Measurements from ENCODE around the gene TMEFF1. TPM values are rescaled to one million over a fixed set of nuclear protein-coding genes. Genes with fewer than 3 reads are reported as not detected.
A peak's percentile ranks its signal among the peaks of the same experiment; 100 is the strongest.

Gene TMEFF1, protein sequence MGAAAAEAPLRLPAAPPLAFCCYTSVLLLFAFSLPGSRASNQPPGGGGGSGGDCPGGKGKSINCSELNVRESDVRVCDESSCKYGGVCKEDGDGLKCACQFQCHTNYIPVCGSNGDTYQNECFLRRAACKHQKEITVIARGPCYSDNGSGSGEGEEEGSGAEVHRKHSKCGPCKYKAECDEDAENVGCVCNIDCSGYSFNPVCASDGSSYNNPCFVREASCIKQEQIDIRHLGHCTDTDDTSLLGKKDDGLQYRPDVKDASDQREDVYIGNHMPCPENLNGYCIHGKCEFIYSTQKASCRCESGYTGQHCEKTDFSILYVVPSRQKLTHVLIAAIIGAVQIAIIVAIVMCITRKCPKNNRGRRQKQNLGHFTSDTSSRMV
- 30.6 and 36.9 TPM in 2 replicates for total RNA-seq (2014; rRNA removed; shearing (Covaris generic))

DNA sequence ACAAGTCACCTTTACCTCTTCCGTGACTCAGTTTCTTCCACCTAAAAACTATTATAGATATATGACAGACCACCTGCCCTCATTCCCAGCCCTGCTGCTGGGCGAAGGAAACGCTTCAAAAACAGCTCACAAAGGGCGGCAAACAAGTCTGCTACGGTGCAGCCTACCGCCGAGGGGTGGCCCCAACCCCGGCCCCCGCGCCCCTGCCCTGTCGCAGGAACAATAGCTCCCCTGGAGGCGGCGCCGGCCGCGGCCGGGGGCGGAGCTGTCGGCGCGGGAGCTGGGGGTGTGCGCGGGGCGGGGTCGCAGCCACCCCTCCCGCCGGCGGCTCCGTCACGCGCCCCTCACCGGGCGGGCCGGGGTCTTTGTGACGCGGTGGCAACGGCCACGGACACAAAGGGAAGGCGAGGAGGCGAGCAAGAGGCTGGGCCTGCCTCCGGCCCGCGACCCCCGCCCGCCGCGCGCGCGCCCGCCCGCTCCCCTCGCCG lies at the start of gene TMEFF1:
TMEFF1 (plus strand) TSS at position 362 of the 488 bp plus-strand sequence. CDS start 396 bp downstream, outside the sequence.
- peak; percentile 97 for DNase-seq
- H3K4me3 ChIP-seq (ENCODE audit: insufficient read depth, low read depth, low read length): peak within 1 kb of the TSS; percentile 92
- no peaks in the 10 kb centered on the region; the same call in 1 of the 2 replicates for H3K27me3 ChIP-seq (ENCODE audit: control insufficient read depth, insufficient read depth, low read length)
- no peaks in the 10 kb centered on the region for H3K36me3 ChIP-seq (replicated peaks; ENCODE audit: control insufficient read depth, insufficient read depth, low read length)

DNA sequence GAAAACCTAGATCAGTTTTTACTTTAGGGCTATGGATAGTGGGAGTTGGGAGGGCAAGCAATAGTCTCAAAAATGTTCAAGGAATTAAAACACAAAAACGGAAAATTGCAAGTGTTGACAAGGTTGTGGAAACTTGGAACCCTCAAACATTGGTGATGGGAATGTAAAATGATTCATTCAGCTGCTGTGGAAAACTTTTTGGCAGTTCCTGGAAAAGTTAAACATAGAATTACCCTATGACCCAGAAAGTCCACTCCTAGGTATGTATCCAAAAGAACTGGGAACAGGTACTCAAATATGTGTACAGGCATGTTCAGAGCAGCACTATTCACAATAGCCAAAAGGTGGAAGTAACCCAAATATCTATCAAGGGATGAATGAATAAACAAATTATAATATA lies 47.2 kb upstream of the TMEFF1 start:
- no peaks in the 10 kb centered on the region for H3K36me3 ChIP-seq (replicated peaks; ENCODE audit: control insufficient read depth, insufficient read depth, low read length)
- no peak overlapping the region for H3K4me3 ChIP-seq (ENCODE audit: insufficient read depth, low read depth, low read length)
- H3K27me3 ChIP-seq (ENCODE audit: control insufficient read depth, insufficient read depth, low read length): no peaks in the 10 kb centered on the region
- DNase-seq: no peak

DNA sequence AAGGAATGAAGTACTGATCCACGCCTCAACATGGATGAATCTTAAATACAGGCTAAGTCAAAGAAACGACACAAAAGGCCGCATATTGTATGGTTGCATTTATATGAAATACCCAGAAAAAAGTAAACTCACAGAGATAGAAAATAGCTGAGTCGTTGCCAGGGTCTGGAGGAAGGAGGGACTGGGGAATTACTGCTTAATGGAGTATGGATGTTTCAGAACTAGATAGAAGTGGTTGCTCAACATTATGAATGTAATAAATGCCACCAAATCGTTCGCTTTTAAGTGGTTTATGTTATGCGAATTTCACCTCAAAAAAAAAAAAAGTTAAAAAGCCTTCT lies 46.8 kb upstream of the TMEFF1 start:
- Histone ChIP-seq H3K27me3 (ENCODE audit: control insufficient read depth, insufficient read depth, low read length) (no peaks in the 10 kb centered on the region), H3K4me3 (ENCODE audit: insufficient read depth, low read depth, low read length) (no peak overlapping the region; the same call in none of the 2 replicates), H3K36me3 (replicated peaks; ENCODE audit: control insufficient read depth, insufficient read depth, low read length) (no peaks in the 10 kb centered on the region)
- no peak for DNase-seq

DNA sequence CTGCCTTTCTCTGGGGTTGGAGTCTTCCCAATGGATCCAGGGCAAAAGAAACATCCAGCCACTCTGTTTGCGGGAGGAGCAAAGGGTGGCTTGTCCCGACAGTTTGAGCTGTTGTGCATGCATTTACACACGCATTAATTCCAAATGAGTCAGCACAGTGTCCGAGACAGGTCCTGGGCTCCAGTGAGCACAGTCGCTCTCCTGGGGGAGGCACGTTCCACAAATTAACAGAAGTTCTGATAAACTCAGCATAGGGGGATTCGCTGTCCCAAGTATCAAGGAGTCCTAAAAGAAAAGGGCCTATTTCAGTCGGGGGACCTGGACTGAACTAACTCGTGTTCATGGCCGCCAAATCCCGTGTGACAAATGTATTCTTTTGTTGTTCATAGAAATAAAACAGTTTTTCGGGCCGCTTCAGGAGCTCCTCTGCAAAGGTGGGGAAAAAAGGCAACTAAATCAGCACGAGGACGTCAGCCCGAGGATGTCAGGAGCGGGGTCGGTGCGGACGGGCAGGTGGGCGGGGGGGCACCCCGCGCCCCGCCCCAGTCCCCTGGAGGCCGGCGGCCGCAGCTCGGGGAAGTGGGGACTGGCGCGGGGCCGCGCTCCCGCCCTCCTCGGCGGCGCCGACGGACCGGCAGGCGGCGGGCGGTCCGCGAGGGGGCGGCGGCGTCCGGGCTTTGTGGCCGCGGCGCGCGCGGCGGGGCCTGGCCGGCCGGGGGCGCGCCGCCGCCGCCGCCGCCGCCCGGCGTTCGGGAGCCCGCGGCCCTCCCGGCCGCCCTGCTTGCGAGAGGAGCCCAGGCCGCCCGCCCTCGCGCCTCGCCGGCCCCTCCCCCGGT lies 46.2 kb upstream of the TMEFF1 start, which contains the start of gene MSANTD3:
MSANTD3 (plus strand) TSS at position 614 of the 836 bp plus-strand sequence. CDS start 14,796 bp downstream, outside the sequence.
- no peaks in the 10 kb centered on the region for H3K27me3 ChIP-seq (ENCODE audit: control insufficient read depth, insufficient read depth, low read length)
- peak; percentile 94 for DNase-seq

DNA sequence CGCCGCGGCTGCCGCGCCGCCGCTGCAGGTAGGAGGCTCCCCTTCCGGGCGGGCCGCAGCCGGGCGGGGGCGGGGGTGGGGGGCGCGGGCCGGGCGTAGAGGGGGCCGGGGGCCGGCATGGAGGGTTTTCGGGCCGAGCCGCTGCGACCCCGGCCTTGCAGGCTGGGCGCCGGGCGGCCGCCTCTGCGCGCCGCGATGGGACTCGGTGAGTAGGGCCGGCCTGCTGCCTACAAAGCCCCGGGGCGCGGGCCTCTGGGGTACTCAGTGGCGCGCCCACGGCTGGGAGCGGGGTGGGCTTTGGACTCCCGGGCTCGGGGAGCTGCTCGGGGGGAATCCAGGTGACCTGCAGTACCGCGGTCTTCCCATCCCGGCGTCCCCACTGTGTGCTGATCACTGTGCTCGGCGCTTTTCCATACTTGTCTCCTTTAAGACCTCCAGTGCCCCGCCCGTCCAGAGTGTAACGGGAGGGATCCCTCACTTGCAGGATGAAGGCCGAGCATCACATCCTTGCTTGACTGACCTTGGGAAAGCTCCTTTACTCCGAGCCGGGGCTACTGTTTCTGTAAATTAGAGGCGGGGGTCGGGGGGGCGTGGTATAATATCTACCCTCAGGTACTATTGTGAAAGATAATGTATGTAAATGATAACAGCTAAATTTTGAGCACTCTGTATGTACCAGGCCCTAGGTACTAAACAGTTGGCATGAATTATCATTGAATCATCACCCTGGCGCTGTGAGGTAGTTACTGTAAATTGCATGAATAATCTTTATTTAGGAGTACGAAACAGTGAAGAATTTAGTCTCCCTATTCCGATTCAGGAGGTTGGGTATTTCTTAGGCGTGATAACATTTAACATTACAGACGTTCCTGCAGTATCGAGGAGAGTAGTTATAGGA lies 45.3 kb upstream of the TMEFF1 start:
- Histone ChIP-seq H3K4me3 (ENCODE audit: insufficient read depth, low read depth, low read length) (peak overlapping the region; percentile 82), H3K27me3 (ENCODE audit: control insufficient read depth, insufficient read depth, low read length) (no peaks in the 10 kb centered on the region), H3K36me3 (replicated peaks; ENCODE audit: control insufficient read depth, insufficient read depth, low read length) (no peaks in the 10 kb centered on the region)
- DNase-seq: no peak

More for the DNA sequence above, 46.2 kb upstream of the TMEFF1 start, which contains the start of gene MSANTD3:
- no peaks in the 10 kb centered on the region for H3K36me3 ChIP-seq (replicated peaks; ENCODE audit: control insufficient read depth, insufficient read depth, low read length)
- H3K4me3 ChIP-seq (ENCODE audit: insufficient read depth, low read depth, low read length): peak within 1 kb of the TSS; percentile 82

DNA sequence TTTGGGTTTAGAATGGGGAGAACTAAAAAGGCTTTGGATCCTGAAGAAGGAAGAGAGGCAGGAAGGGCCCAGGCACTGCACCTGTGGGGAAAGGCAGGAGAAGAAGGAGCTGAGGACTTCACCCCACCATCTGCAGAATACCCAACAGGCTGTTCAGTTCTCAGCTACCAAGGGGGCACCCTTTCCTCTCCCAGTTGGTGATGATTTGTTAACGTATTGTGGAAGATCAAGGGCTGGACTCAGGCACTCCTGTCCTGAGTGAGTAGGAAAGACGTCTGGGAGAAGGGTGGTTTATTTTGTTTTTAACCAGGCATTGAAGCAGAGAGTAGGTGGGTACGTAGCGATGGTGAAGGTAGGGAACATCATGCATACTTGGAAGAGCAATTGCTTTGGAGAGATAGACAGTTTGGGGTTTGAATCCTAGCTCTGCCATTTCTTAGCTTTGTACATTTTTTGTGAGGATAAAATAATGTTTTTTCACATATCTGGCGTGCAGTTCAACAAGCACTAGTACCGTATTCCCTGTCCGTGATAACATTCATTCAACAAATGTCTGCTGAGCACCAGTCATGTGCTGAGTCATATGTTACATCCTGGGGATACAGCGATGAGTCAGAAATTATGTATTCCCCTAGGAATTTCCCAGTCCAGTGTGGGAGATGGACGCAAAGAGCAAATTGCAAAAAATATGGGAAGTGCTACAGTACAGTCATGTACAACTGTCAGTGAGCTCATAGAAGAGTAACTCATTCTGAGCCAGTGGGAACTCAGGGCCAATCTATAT lies 43.9 kb upstream of the TMEFF1 start:
- Histone ChIP-seq H3K4me3 (ENCODE audit: insufficient read depth, low read depth, low read length) (no peak overlapping the region), H3K36me3 (replicated peaks; ENCODE audit: control insufficient read depth, insufficient read depth, low read length) (no peaks in the 10 kb centered on the region), H3K27me3 (ENCODE audit: control insufficient read depth, insufficient read depth, low read length) (no peaks in the 10 kb centered on the region)
- no peak for DNase-seq

DNA sequence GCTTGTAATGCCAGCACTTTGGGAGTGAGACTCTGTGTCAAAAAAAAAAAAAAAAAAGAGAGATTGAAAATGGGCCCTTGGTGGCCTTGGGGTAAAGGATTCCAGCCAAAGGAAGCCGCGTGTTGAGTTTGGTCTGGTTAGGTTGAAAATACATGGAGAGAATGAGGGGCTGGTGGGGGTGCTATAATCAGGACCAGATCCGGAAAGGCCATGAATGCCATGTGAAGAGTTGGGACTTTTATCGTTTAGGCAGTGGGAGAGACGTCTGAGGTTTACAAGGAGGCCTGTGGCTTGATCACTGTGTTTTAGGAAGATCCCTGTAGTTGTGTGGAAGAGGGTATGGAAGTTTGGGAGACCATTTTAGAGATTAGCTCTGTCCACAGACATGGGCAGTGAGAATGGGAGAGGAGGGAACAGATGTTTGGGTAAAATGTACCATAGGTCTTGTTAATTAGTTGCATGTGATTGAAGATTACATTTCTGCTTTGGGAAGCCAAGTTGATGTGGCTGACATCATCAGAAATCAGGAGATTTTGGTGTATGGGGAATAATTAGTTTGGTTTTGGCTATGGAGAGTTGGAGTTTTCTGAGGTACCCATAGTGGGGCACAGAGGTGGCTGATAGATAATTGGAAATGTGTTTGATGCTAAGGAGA lies 42.5 kb upstream of the TMEFF1 start:
- no peak for DNase-seq
- no peaks in the 10 kb centered on the region for H3K27me3 ChIP-seq (ENCODE audit: control insufficient read depth, insufficient read depth, low read length)

DNA sequence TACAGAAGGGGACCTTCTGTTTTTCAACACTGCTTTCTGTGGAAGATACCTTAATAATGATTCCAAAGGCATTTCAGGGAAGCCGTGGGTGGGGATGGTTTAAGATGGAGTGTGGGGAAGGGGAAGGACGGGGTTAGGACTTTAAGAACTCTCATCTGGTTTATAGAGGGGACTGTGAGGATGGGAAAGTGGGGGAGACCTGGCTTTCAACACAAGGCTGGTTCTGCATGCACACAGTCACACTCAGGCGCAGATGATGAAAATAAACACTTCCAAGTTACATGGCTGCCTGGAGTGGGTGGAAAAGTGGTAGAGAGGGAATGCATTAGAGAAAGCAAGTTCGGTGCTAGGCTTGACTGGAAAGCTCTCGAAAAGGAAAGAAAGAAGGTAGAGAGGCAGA lies 41.1 kb upstream of the TMEFF1 start:
- Histone ChIP-seq H3K4me3 (ENCODE audit: insufficient read depth, low read depth, low read length) (no peak overlapping the region), H3K36me3 (replicated peaks; ENCODE audit: control insufficient read depth, insufficient read depth, low read length) (no peaks in the 10 kb centered on the region; the same call in 1 of the 2 replicates), H3K27me3 (ENCODE audit: control insufficient read depth, insufficient read depth, low read length) (no peaks in the 10 kb centered on the region)
- DNase-seq: no peak

More for the DNA sequence above, 42.5 kb upstream of the TMEFF1 start:
- Histone ChIP-seq H3K4me3 (ENCODE audit: insufficient read depth, low read depth, low read length) (no peak overlapping the region), H3K36me3 (replicated peaks; ENCODE audit: control insufficient read depth, insufficient read depth, low read length) (no peaks in the 10 kb centered on the region; the same call in 1 of the 2 replicates)

DNA sequence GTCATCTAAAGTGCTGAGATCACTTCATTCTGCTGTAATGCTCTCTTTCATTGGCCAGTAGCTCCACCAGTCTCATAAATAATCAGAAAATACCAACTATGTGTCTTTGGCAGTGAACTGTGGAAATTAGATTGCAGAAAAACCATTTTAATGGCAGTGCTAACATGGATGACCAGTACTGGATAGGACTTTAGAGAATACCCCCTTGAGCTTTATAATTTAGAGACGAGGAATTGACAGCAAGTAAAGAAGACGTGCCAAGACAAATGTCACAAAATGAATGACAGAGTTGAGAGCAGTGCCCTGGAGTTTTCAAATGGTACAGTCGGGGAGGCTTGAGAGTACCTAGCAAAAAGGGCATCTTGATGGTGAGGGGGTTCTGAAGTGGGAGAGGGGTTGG lies 40.2 kb upstream of the TMEFF1 start:
- H3K4me3 ChIP-seq (ENCODE audit: insufficient read depth, low read depth, low read length): no peak overlapping the region
- DNase-seq: no peak
- no peaks in the 10 kb centered on the region for H3K27me3 ChIP-seq (ENCODE audit: control insufficient read depth, insufficient read depth, low read length)
- no peaks in the 10 kb centered on the region; the same call in 1 of the 2 replicates for H3K36me3 ChIP-seq (replicated peaks; ENCODE audit: control insufficient read depth, insufficient read depth, low read length)

DNA sequence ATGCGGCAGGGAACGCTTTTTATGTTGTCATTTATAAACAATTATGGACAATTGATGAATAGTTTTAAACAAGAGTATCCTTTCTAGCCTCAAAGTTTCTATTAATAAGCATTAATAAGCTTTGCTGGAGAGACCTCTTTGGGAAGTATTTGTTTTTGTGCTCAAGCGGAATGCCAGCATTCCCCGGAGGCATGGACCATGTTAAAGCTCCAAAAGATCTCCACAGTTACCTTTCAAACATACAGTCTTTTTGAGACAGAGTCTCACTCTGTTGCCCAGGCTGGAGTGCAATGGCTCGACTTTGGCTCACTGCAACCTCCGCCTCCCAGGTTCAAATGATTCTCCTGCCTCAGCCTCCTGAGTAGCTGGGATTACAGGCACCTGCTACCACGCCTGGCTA lies 36.4 kb upstream of the TMEFF1 start:
- Histone ChIP-seq H3K36me3 (replicated peaks; ENCODE audit: control insufficient read depth, insufficient read depth, low read length) (no peaks in the 10 kb centered on the region; the same call in 1 of the 2 replicates), H3K4me3 (ENCODE audit: insufficient read depth, low read depth, low read length) (no peak overlapping the region), H3K27me3 (ENCODE audit: control insufficient read depth, insufficient read depth, low read length) (no peaks in the 10 kb centered on the region)
- no peak for DNase-seq

DNA sequence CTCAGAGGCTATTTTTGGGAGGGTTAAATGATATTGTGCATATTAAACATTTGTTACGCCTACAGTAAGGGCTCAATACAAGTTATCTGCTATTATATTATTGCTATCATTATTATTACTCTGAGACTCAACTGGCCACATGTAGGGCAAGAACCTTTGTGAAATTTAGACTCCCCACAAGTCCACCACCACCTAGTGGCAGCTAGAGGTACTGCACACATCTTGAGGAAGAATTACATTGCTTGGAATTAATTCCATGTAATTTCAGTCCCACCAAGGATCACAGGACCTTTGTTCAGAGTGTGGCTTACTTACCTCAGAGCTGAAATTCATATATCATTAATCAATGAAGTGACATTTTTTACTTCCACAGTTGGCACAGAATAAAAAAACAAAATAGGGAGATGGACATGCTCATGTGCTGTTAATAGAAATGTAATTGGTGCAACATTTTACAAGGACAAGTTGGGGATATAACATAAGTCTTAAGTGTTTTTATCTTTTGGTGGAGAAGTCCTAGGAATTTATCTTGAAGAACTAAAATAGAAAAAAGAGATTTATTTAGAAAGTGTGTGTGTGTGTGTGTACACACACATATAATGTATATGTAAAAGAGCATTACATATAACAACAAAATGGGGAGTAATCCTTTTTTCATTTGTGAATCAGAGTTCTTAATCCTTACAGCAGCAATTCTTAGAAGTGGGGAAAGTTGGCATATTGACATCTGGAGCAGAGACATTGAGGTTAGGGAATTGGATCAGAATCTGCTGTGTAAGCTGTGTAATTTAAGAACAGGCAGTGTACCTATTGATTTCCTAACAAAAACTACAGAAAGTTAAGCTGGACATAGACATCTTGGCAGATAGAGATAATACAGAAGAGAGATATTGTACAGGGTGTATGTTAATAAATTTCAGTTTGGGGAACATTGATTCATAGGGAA lies 34.8 kb upstream of the TMEFF1 start:
- Histone ChIP-seq H3K36me3 (replicated peaks; ENCODE audit: control insufficient read depth, insufficient read depth, low read length) (no peaks in the 10 kb centered on the region; the same call in 1 of the 2 replicates), H3K27me3 (ENCODE audit: control insufficient read depth, insufficient read depth, low read length) (no peaks in the 10 kb centered on the region), H3K4me3 (ENCODE audit: insufficient read depth, low read depth, low read length) (no peak overlapping the region)
- DNase-seq: peak; percentile 54

DNA sequence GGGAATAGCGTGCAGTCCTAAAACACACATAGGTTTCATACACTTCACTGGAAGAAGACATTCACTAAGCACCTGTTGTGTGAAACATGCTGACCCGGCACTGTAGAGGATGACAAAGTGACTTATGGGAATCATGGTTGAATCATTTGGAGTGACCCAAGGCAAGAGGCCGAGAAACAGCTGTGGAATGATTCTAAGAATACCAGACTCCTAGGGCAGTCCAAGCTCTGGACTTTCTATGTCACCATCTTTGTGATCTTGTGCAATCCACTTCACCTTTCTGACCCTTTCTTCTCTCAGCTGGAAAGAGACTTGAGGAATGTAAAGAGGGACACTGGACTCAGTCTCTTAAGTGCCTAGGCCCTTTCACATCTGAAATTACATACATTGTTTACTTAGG lies 32.9 kb upstream of the TMEFF1 start:
- no peak for DNase-seq
- Histone ChIP-seq H3K4me3 (ENCODE audit: insufficient read depth, low read depth, low read length) (no peak overlapping the region), H3K36me3 (replicated peaks; ENCODE audit: control insufficient read depth, insufficient read depth, low read length) (0 out of 2 replicates have a peak, but pooled peaks cover 1% of the 10 kb centered on the region), H3K27me3 (ENCODE audit: control insufficient read depth, insufficient read depth, low read length) (no peaks in the 10 kb centered on the region)

All from H7 (cell line).